Fibroblast of lung (primary cell): Measurements from ENCODE around the gene TACC2. TPM values are rescaled to one million over a fixed set of nuclear protein-coding genes. Genes with fewer than 3 reads are reported as not detected.

Source experiments
- DNase-seq, 2 donors: peaks; one replicate each; pipeline versions ENCODE4 v3.0.0 to v3.0.0-alpha.2; 2010; ENCODE audit warnings: low read depth in 2 of 2
- H2AFZ ChIP-seq: 2 replicates; pipeline ENCODE4 v1.5.1; 2012; ENCODE audit warnings: low read length, control low read depth, inconsistent platforms
- H3K27ac ChIP-seq: 2 replicates; pipeline ENCODE4 v1.5.1; 2011; ENCODE audit warnings: low read length, control low read depth; ENCODE audit not compliant: insufficient read depth
- H3K27me3 ChIP-seq: 2 replicates; pipeline ENCODE4 v1.5.1; 2011; ENCODE audit warnings: mild to moderate bottlenecking, low read length; ENCODE audit not compliant: control insufficient read depth, insufficient read depth
- H3K36me3 ChIP-seq: 2 replicates; pipeline ENCODE4 v1.5.1; 2011; ENCODE audit warnings: low read length; ENCODE audit not compliant: control insufficient read depth, insufficient read depth
- H3K4me1 ChIP-seq: 2 replicates; pipeline ENCODE4 v1.5.1; 2011; ENCODE audit warnings: low read length; ENCODE audit not compliant: control insufficient read depth, insufficient read depth; ENCODE audit errors: extremely low read depth
- H3K4me2 ChIP-seq: 2 replicates; pipeline ENCODE4 v1.5.1; 2011; ENCODE audit warnings: low read length, control low read depth; ENCODE audit not compliant: insufficient read depth; ENCODE audit errors: extremely low read depth
- H3K4me3 ChIP-seq, 4 experiments: fragments of 200-600 bp in 1 of 4; sonication (generic) in 1 of 4; replicated peaks in 1 of 4; 2 replicates each; pipeline ENCODE4 v1.5.1; 2011 to 2016; ENCODE audit warnings: low read length in 4 of 4, low read depth in 3 of 4, mild to moderate bottlenecking in 3 of 4, control low read depth in 2 of 4, inconsistent platforms in 1 of 4, mixed read lengths in 1 of 4; ENCODE audit not compliant: insufficient read depth in 1 of 4; ENCODE audit errors: control extremely low read depth in 1 of 4
- H3K79me2 ChIP-seq: 2 replicates; pipeline ENCODE4 v1.5.1; 2012; ENCODE audit warnings: mild to moderate bottlenecking, low read length, inconsistent platforms; ENCODE audit not compliant: control insufficient read depth, insufficient read depth
- H3K9ac ChIP-seq: 2 replicates; pipeline ENCODE4 v1.5.1; 2011; ENCODE audit warnings: mild to moderate bottlenecking, low read length, control low read depth; ENCODE audit not compliant: insufficient read depth
- H3K9me3 ChIP-seq: 2 replicates; pipeline ENCODE4 v1.5.1; 2012; ENCODE audit warnings: low read depth, low read length; ENCODE audit not compliant: control insufficient read depth, insufficient read depth
- H4K20me1 ChIP-seq: 2 replicates; pipeline ENCODE4 v1.5.1; 2011; ENCODE audit warnings: low read length; ENCODE audit not compliant: control insufficient read depth, insufficient read depth; ENCODE audit errors: extremely low read depth
- EZH2 ChIP-seq: IDR thresholded peaks from 2 replicates; pipeline ENCODE4 v1.5.1; 2012; ENCODE audit warnings: low read length, control low read depth, mild to moderate bottlenecking; ENCODE audit errors: missing control alignments
- polyA plus RNA-seq, 2 donors: library from polyadenylated mRNA; depleted of rRNA in 1 of 2; stranded (reverse) in 1 of 2; unstranded in 1 of 2; fragments of >200 nt; gene quantifications; 2 replicates each; pipeline ENCODE4 v1.2.1, GENCODE V29; 2011 to 2012; ENCODE audit warnings: missing spikeins in 1 of 2
- total RNA-seq: library from RNA; depleted of rRNA; stranded (reverse); fragments of >200 nt; gene quantifications from 2 replicates; pipeline ENCODE4 v1.2.1, GENCODE V29; 2014
- TF ChIP-seq, protein P1 (sequence below), 2 donors: IDR thresholded peaks in 1 of 2; conservative IDR thresholded peaks in 1 of 2; 1 replicate in 1 of 2; 2 replicates in 1 of 2; pipeline ENCODE4 v1.5.1; 2011 to 2012; ENCODE audit warnings: low read length in 2 of 2, control low read depth in 1 of 2, inconsistent platforms in 1 of 2, low read depth in 1 of 2, mild to moderate bottlenecking in 1 of 2

TACC2 gene
- total and polyA plus RNA-seq, 2 donors (not counting 1 experiment from before 2014, with no cell fraction given): 7.6 to 13.0 TPM

- Histone ChIP-seq H3K27me3 (no peaks in the 10 kb centered on the region), H3K79me2 (no peaks in the 10 kb centered on the region), H3K9me3 (no peaks in the 10 kb centered on the region), H3K9ac (peak overlapping the region; percentile 62), H3K36me3 (no peaks in the 10 kb centered on the region), H3K4me1 (peaks cover 28% of the 10 kb centered on the region), H4K20me1 (no peaks in the 10 kb centered on the region), H3K4me3 (no peak overlapping the region), H2AFZ (no peak overlapping the region), H3K27ac (peak overlapping the region; percentile 89), H3K4me2 (peak overlapping the region; percentile 70)
- DNase-seq: peak in 1 of 2 donors; percentile 74
- TF ChIP-seq EZH2: no peak
- TF ChIP-seq, protein P1, sequence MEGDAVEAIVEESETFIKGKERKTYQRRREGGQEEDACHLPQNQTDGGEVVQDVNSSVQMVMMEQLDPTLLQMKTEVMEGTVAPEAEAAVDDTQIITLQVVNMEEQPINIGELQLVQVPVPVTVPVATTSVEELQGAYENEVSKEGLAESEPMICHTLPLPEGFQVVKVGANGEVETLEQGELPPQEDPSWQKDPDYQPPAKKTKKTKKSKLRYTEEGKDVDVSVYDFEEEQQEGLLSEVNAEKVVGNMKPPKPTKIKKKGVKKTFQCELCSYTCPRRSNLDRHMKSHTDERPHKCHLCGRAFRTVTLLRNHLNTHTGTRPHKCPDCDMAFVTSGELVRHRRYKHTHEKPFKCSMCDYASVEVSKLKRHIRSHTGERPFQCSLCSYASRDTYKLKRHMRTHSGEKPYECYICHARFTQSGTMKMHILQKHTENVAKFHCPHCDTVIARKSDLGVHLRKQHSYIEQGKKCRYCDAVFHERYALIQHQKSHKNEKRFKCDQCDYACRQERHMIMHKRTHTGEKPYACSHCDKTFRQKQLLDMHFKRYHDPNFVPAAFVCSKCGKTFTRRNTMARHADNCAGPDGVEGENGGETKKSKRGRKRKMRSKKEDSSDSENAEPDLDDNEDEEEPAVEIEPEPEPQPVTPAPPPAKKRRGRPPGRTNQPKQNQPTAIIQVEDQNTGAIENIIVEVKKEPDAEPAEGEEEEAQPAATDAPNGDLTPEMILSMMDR (conservative IDR thresholded peaks at IDR 0.05 in 1 of 2, IDR thresholded peaks at IDR 0.05 in 1 of 2; ENCODE audit: low read depth in 1 of 2, low read length in 2 of 2): no peak
Measured at GRCh38 chr10:122149561-122150505, 160.9 kb downstream of the TACC2 start.

- no peaks in the 10 kb centered on the region for H3K79me2 ChIP-seq
- TF ChIP-seq EZH2: no peak
- TF ChIP-seq, protein P1 (conservative IDR thresholded peaks at IDR 0.05 in 1 of 2, IDR thresholded peaks at IDR 0.05 in 1 of 2; ENCODE audit: low read depth in 1 of 2, low read length in 2 of 2): no peak
- H3K9ac ChIP-seq: no peak overlapping the region
- H3K27me3 ChIP-seq: no peaks in the 10 kb centered on the region
- H3K36me3 ChIP-seq: no peaks in the 10 kb centered on the region
- DNase-seq: no peak
- no peak overlapping the region for H2AFZ ChIP-seq
- no peak overlapping the region for H3K4me3 ChIP-seq
- H3K4me1 ChIP-seq: peaks cover 32% of the 10 kb centered on the region
- no peak overlapping the region for H3K27ac ChIP-seq
- H3K4me2 ChIP-seq: no peak overlapping the region
- no peaks in the 10 kb centered on the region for H4K20me1 ChIP-seq
- no peaks in the 10 kb centered on the region for H3K9me3 ChIP-seq
Measured at GRCh38 chr10:122151121-122151694, 162.2 kb downstream of the TACC2 start.

GRCh38 chr10:122152544-122152943 lies 163.6 kb downstream of the TACC2 start:
- no peaks in the 10 kb centered on the region for H3K27me3 ChIP-seq
- H3K27ac ChIP-seq: peak overlapping the region; percentile 34
- peak; percentile 67 to 90 for DNase-seq

More at GRCh38 chr10:122152544-122152943, 163.6 kb downstream of the TACC2 start:
- Histone ChIP-seq H4K20me1 (no peaks in the 10 kb centered on the region), H3K4me1 (peaks cover 30% of the 10 kb centered on the region), H3K4me3 (no peak overlapping the region), H2AFZ (no peak overlapping the region), H3K79me2 (no peaks in the 10 kb centered on the region), H3K4me2 (no peak overlapping the region), H3K9me3 (no peaks in the 10 kb centered on the region), H3K36me3 (no peaks in the 10 kb centered on the region), H3K9ac (no peak overlapping the region)
- TF ChIP-seq, protein P1 (conservative IDR thresholded peaks at IDR 0.05 in 1 of 2, IDR thresholded peaks at IDR 0.05 in 1 of 2; ENCODE audit: low read depth in 1 of 2, low read length in 2 of 2): no peak
- no peak for TF ChIP-seq EZH2
